H1 (cell line): ENCODE measurements around the gene PLEK2. TPM values are rescaled to one million over a fixed set of nuclear protein-coding genes. Genes with fewer than 3 reads are reported as not detected.

Experiments used
- CTCF ChIA-PET: fragments of 300-600 bp; sonication (Branson Sonifier 250); formaldehyde crosslinking; loops from one replicate; lab custom pipeline; 2021; ENCODE audit not compliant: partially characterized antibody; lab: Charles Lee
- POLR2A ChIA-PET: fragments of 300-600 bp; sonication (Branson Sonifier 250); formaldehyde crosslinking; loops from one replicate; lab custom pipeline; 2021; ENCODE audit warnings: inconsistent platforms; ENCODE audit not compliant: partially characterized antibody; lab: Charles Lee
- DNase-seq, 2 experiments: peaks; one replicate each; pipeline versions ENCODE4 v3.0.0 to v3.0.0-alpha.2; 2010 to 2022; ENCODE audit warnings: low spot score in 2 of 2, low read depth in 1 of 2, mixed read lengths in 1 of 2
- FAIRE-seq: peaks from 2 replicates; lab custom pipeline; 2011; peaks lifted over from hg19 to GRCh38; lab: Jason Lieb, UNC
- H2AFZ ChIP-seq: 2 replicates; pipeline ENCODE4 v1.8.1; 2012; ENCODE audit warnings: low read length, inconsistent platforms
- H2AK5ac ChIP-seq: 2 replicates; pipeline ENCODE4 v1.6.1; 2013; ENCODE audit warnings: low read depth, low read length
- H2BK120ac ChIP-seq: replicated peaks from 2 replicates; pipeline ENCODE3; 2013; ENCODE audit warnings: low read depth, low read length, inconsistent platforms
- H2BK12ac ChIP-seq: 2 replicates; pipeline ENCODE4 v1.6.1; 2013; ENCODE audit warnings: low read depth, low read length
- H2BK15ac ChIP-seq: 2 replicates; pipeline ENCODE4 v1.6.1; 2013; ENCODE audit warnings: low read length
- H2BK20ac ChIP-seq: 2 replicates; pipeline ENCODE4 v1.6.1; 2013; ENCODE audit warnings: low read length
- H2BK5ac ChIP-seq: 2 replicates; pipeline ENCODE4 v1.6.1; 2013; ENCODE audit warnings: low read depth, low read length
- H3K14ac ChIP-seq: 2 replicates; pipeline ENCODE4 v1.6.1; 2013; ENCODE audit warnings: inconsistent platforms; ENCODE audit not compliant: insufficient read length
- H3K18ac ChIP-seq: 2 replicates; pipeline ENCODE4 v1.6.1; 2013; ENCODE audit warnings: low read length; ENCODE audit errors: extremely low read depth
- H3K23ac ChIP-seq: 2 replicates; pipeline ENCODE4 v1.6.1; 2013; ENCODE audit warnings: inconsistent platforms; ENCODE audit not compliant: insufficient read length
- H3K23me2 ChIP-seq: 2 replicates; pipeline ENCODE4 v1.6.1; 2013; ENCODE audit warnings: low read depth, low read length
- H3K27ac ChIP-seq: 2 replicates; pipeline ENCODE4 v1.6.1; 2011; ENCODE audit warnings: low read depth, low read length, inconsistent platforms
- H3K27me3 ChIP-seq, 4 experiments: replicated peaks in 1 of 4; 1 replicate in 1 of 4; 2 replicates in 3 of 4; pipeline versions ENCODE4 v1.6.1 to v1.8.1; 2011 to 2013; ENCODE audit warnings: low read length in 3 of 4, mild to moderate bottlenecking in 3 of 4, inconsistent platforms in 2 of 4, mixed read lengths in 2 of 4, moderate library complexity in 1 of 4; ENCODE audit not compliant: control insufficient read depth in 3 of 4, insufficient read depth in 3 of 4; ENCODE audit errors: extremely low read depth in 1 of 4
- H3K36me3 ChIP-seq, 4 experiments: 2 replicates each; pipeline versions ENCODE4 v1.6.1 to v1.8.1; 2011 to 2013; ENCODE audit warnings: mild to moderate bottlenecking in 4 of 4, low read length in 3 of 4, moderate library complexity in 2 of 4, control low read depth in 1 of 4, inconsistent platforms in 1 of 4; ENCODE audit not compliant: insufficient read depth in 4 of 4, control insufficient read depth in 2 of 4
- H3K4ac ChIP-seq: replicated peaks from 2 replicates; pipeline ENCODE3; 2013; ENCODE audit warnings: low read length, low read depth, mixed read lengths, inconsistent platforms; ENCODE audit not compliant: insufficient read length
- H3K4me1 ChIP-seq, 4 experiments: replicated peaks in 1 of 4; 1 replicate in 1 of 4; 2 replicates in 3 of 4; pipeline versions ENCODE4 v1.6.1 to v1.8.1; 2011 to 2013; ENCODE audit warnings: low read length in 3 of 4, inconsistent platforms in 2 of 4, mixed read lengths in 1 of 4; ENCODE audit not compliant: insufficient read depth in 4 of 4, control insufficient read depth in 3 of 4
- H3K4me2 ChIP-seq, 2 experiments: 2 replicates each; pipeline versions ENCODE4 v1.6.1 to v1.8.1; 2011 to 2013; ENCODE audit warnings: low read depth in 2 of 2, low read length in 2 of 2, control low read depth in 1 of 2, inconsistent platforms in 1 of 2, mild to moderate bottlenecking in 1 of 2; ENCODE audit not compliant: insufficient read depth in 1 of 2
- H3K4me3 ChIP-seq, 4 experiments: fragments of 200-600, 300-600 bp in 1 of 4; sonication (generic), shearing (Covaris generic), sonication (Bioruptor Twin) in 1 of 4; 2 replicates each; pipeline versions ENCODE4 v1.5.1 to v1.8.1; 2011 to 2016; ENCODE audit warnings: low read length in 4 of 4, low read depth in 3 of 4, control low read depth in 2 of 4, inconsistent platforms in 2 of 4, mild to moderate bottlenecking in 2 of 4, mixed read lengths in 1 of 4, moderate library complexity in 1 of 4; ENCODE audit not compliant: insufficient read depth in 2 of 4; ENCODE audit errors: extremely low read depth in 1 of 4
- H3K56ac ChIP-seq: replicated peaks from 2 replicates; pipeline ENCODE3; 2013; ENCODE audit warnings: low read depth, mild to moderate bottlenecking, mixed read lengths, low read length, inconsistent platforms; ENCODE audit not compliant: insufficient read length
- H3K79me1 ChIP-seq: 2 replicates; pipeline ENCODE4 v1.6.1; 2013; ENCODE audit warnings: low read depth, low read length, control low read depth
- H3K79me2 ChIP-seq, 2 experiments: 2 replicates each; pipeline versions ENCODE4 v1.6.1 to v1.8.1; 2012 to 2013; ENCODE audit warnings: low read length in 2 of 2, mild to moderate bottlenecking in 2 of 2, inconsistent platforms in 1 of 2; ENCODE audit not compliant: insufficient read depth in 2 of 2, control insufficient read depth in 1 of 2
- H3K9ac ChIP-seq, 4 experiments: replicated peaks in 1 of 4; 1 replicate in 1 of 4; 2 replicates in 3 of 4; pipeline versions ENCODE4 v1.6.1 to v1.8.1; 2011 to 2013; ENCODE audit warnings: low read depth in 3 of 4, low read length in 3 of 4, control low read depth in 2 of 4, mild to moderate bottlenecking in 2 of 4, moderate library complexity in 2 of 4, inconsistent platforms in 1 of 4; ENCODE audit errors: extremely low read depth in 1 of 4
- H3K9me3 ChIP-seq, 2 experiments: 2 replicates each; pipeline versions ENCODE4 v1.6.1 to v1.8.1; 2012 to 2013; ENCODE audit warnings: mild to moderate bottlenecking in 2 of 2, moderate library complexity in 2 of 2, control low read depth in 1 of 2, inconsistent platforms in 1 of 2, low read depth in 1 of 2, low read length in 1 of 2, mixed read lengths in 1 of 2; ENCODE audit not compliant: insufficient read depth in 2 of 2
- H4K20me1 ChIP-seq, 2 experiments: replicated peaks in 1 of 2; 2 replicates each; pipeline versions ENCODE3 to v1.8.1; 2011 to 2013; ENCODE audit warnings: inconsistent platforms in 2 of 2, low read length in 2 of 2, mild to moderate bottlenecking in 1 of 2; ENCODE audit not compliant: insufficient read depth in 2 of 2, control insufficient read depth in 1 of 2
- H4K5ac ChIP-seq: 2 replicates; pipeline ENCODE4 v1.6.1; 2013; ENCODE audit warnings: low read length, low read depth, mixed read lengths, inconsistent platforms; ENCODE audit not compliant: insufficient read length
- H4K8ac ChIP-seq: 2 replicates; pipeline ENCODE4 v1.8.0; 2013; ENCODE audit warnings: mild to moderate bottlenecking, moderate library complexity, low read length, inconsistent platforms; ENCODE audit not compliant: insufficient read depth; ENCODE audit errors: extremely low read depth
- H4K91ac ChIP-seq: replicated peaks from 2 replicates; pipeline ENCODE3; 2013; ENCODE audit warnings: low read length, mixed read lengths, inconsistent platforms; ENCODE audit not compliant: insufficient read length
- CREB1 ChIP-seq: IDR thresholded peaks from 2 replicates; pipeline ENCODE4 v1.6.1; 2012; ENCODE audit warnings: inconsistent platforms
- EP300 ChIP-seq, 2 experiments: IDR thresholded peaks; 1 replicate in 1 of 2; 2 replicates in 1 of 2; pipeline ENCODE4 v1.6.1; 2011 to 2012; ENCODE audit warnings: low read depth in 2 of 2, low read length in 2 of 2, mild to moderate bottlenecking in 2 of 2, borderline replicate concordance in 1 of 2, inconsistent platforms in 1 of 2, moderate library complexity in 1 of 2
- FOSL1 ChIP-seq: IDR thresholded peaks from 2 replicates; pipeline ENCODE4 v1.6.1; 2011; ENCODE audit warnings: mild to moderate bottlenecking, low read depth, low read length, moderate library complexity; ENCODE audit not compliant: insufficient read depth
- JUN ChIP-seq: IDR thresholded peaks from 2 replicates; pipeline ENCODE4 v1.6.1; 2011; ENCODE audit warnings: low read depth, mild to moderate bottlenecking, improper control_type of control experiment, low read length
- POLR2AphosphoS5 ChIP-seq: IDR thresholded peaks from 2 replicates; pipeline ENCODE4 v1.6.1; 2011; ENCODE audit warnings: low read depth, low read length
- POU5F1 ChIP-seq: IDR thresholded peaks from 2 replicates; pipeline ENCODE4 v1.6.1; 2011; ENCODE audit warnings: low read depth, mild to moderate bottlenecking, low read length, moderate library complexity
- SP4 ChIP-seq: IDR thresholded peaks from 2 replicates; pipeline ENCODE4 v1.6.1; 2012; ENCODE audit warnings: low read length, inconsistent platforms
- TCF12 ChIP-seq: IDR thresholded peaks from 2 replicates; pipeline ENCODE4 v1.6.1; 2011; ENCODE audit warnings: low read depth, mild to moderate bottlenecking, low read length
- WGBS, 2 experiments: shearing (Covaris generic) in 1 of 2; methylation state at CpG; one replicate each; pipeline versions ENCODE4 v1.1.6 to v1.1.7; 2013 to 2015; ENCODE audit warnings: low lambda C conversion rate in 2 of 2, mixed read lengths in 2 of 2, inconsistent platforms in 1 of 2, low coverage in 1 of 2, missing lambda C conversion rate in 1 of 2; ENCODE audit not compliant: insufficient replicate concordance in 2 of 2, insufficient coverage in 1 of 2, insufficient read length in 1 of 2; ENCODE audit errors: extremely low coverage in 1 of 2, missing lambda C conversion rate in 1 of 2; 5-methylcytosine and 5-hydroxymethylcytosine counted together
- polyA plus RNA-seq, 7 experiments: library from polyadenylated mRNA; depleted of rRNA in 3 of 7; stranded (reverse) in 5 of 7; unstranded in 2 of 7; fragments of >200 nt in 5 of 7; fragments of 200-250 nt in 2 of 7; gene quantifications; 1 replicate in 5 of 7; 2 replicates in 1 of 7; 4 replicates in 1 of 7; pipeline versions ENCODE4 v1.2.1 to v1.2.3, GENCODE V29; 2011 to 2013; ENCODE audit warnings: missing spikeins in 2 of 7, mixed read lengths in 2 of 7
- total RNA-seq: library from RNA; stranded (reverse); fragmentation: NEBNext Ultra II Directional; extraction: Animal tissue kit (Norgen Biotek cat#: 25700); gene quantifications from 2 replicates; pipeline ENCODE4 v1.2.1, GENCODE V29; 2021
- TF ChIP-seq, protein P1 (sequence below): IDR thresholded peaks from 2 replicates; pipeline ENCODE4 v1.6.1; 2012; ENCODE audit warnings: inconsistent platforms
- TF ChIP-seq, protein P2 (sequence below): IDR thresholded peaks from 2 replicates; pipeline ENCODE4 v1.6.1; 2011; ENCODE audit warnings: low read depth, mild to moderate bottlenecking, low read length; ENCODE audit not compliant: insufficient read depth
- TF ChIP-seq, protein P3 (sequence below): IDR thresholded peaks from 2 replicates; pipeline ENCODE4 v1.6.1; 2011; ENCODE audit warnings: low read length, improper control_type of control experiment

PLEK2 gene
- total and polyA plus RNA-seq, 2 of the 8 experiments (the other 6 are each of a cell fraction or from before 2014, with no cell fraction given) = 0.41 to 2.1 TPM

DNA sequence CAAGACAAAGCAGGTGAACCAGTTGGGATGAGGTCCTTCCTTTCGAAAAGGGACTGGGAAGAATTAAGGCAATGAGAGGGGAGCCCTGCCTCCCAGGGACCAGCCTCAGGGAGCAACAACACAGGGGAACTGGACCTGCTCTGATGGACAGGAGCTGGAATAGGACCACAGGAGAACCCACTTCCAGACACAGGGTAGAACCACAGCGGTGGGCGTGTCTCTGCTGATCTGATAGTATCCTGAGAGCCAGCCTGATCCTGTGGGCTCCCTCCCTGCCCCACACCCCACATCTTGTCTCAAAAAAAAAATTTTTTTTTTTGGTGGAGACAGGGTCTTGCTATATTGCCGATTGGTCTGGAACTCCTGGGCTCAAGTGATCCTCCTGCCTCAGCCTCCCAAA, 13.6 kb upstream of the PLEK2 start:
- DNase-seq (no peak), FAIRE-seq (no peak)
- Histone ChIP-seq H3K9ac (no peak overlapping the region), H4K5ac (no peak overlapping the region), H3K4me2 (no peak overlapping the region), H3K79me2 (no peaks in the 10 kb centered on the region), H3K27ac (no peak overlapping the region), H3K56ac (no peak overlapping the region), H3K79me1 (no peaks in the 10 kb centered on the region), H3K18ac (no peak overlapping the region), H2AK5ac (no peak overlapping the region), H3K14ac (no peak overlapping the region), H3K4me1 (peaks cover 0 to 7% (median 2%) of the 10 kb centered on the region in 4 experiments; a peak in 3 of 7 replicates), H3K27me3 (no peaks in the 10 kb centered on the region), H4K8ac (no peak overlapping the region), H2BK20ac (no peak overlapping the region), H3K23ac (no peak overlapping the region), H4K91ac (no peak overlapping the region), H3K36me3 (no peaks in the 10 kb centered on the region), H3K4me3 (no peak overlapping the region), H2BK5ac (no peak overlapping the region), H3K4ac (no peak overlapping the region), H3K9me3 (no peaks in the 10 kb centered on the region), H2BK12ac (no peak overlapping the region), H2BK15ac (no peak overlapping the region), H4K20me1 (no peaks in the 10 kb centered on the region), H3K23me2 (no peaks in the 10 kb centered on the region), H2BK120ac (no peak overlapping the region), H2AFZ (no peak overlapping the region)
- no peak for TF ChIP-seq POLR2AphosphoS5
- TF ChIP-seq POU5F1 = no peak
- no peak for TF ChIP-seq EP300 (IDR thresholded peaks at IDR 0.05; ENCODE audit: borderline replicate concordance in 1 of 2, low read depth in 2 of 2, low read length in 2 of 2)
- TF ChIP-seq, protein P1, sequence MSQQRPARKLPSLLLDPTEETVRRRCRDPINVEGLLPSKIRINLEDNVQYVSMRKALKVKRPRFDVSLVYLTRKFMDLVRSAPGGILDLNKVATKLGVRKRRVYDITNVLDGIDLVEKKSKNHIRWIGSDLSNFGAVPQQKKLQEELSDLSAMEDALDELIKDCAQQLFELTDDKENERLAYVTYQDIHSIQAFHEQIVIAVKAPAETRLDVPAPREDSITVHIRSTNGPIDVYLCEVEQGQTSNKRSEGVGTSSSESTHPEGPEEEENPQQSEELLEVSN = no peak
- no peak for TF ChIP-seq FOSL1
- no peak for TF ChIP-seq TCF12
- no peak for TF ChIP-seq JUN
- TF ChIP-seq SP4 = no peak
- TF ChIP-seq, protein P2, sequence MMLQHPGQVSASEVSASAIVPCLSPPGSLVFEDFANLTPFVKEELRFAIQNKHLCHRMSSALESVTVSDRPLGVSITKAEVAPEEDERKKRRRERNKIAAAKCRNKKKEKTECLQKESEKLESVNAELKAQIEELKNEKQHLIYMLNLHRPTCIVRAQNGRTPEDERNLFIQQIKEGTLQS = no peak
- TF ChIP-seq CREB1 = no peak
- TF ChIP-seq, protein P3, sequence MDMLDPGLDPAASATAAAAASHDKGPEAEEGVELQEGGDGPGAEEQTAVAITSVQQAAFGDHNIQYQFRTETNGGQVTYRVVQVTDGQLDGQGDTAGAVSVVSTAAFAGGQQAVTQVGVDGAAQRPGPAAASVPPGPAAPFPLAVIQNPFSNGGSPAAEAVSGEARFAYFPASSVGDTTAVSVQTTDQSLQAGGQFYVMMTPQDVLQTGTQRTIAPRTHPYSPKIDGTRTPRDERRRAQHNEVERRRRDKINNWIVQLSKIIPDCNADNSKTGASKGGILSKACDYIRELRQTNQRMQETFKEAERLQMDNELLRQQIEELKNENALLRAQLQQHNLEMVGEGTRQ = no peak
- WGBS, 2 experiments = 85% methylated on average over 4 of the region's 4 CpGs; no CpG with 5 or more reads in 1 of the 2 experiments
- ChIA-PET CTCF (interaction anchor here (0.7 to 21.6 kb wide), 23 partner anchors 8 to 279 kb away, joined by 3 to 446 read pairs (median 15); partner anchors contain the start of genes PIGH and PLEK2), POLR2A (interaction anchor here (0.6 kb wide), 1 partner anchor 55 kb away, joined by 3 read pairs; no protein-coding TSS in a partner anchor)
